ENCODE results near the gene DOCK2.

The DOCK2 gene

DNA sequence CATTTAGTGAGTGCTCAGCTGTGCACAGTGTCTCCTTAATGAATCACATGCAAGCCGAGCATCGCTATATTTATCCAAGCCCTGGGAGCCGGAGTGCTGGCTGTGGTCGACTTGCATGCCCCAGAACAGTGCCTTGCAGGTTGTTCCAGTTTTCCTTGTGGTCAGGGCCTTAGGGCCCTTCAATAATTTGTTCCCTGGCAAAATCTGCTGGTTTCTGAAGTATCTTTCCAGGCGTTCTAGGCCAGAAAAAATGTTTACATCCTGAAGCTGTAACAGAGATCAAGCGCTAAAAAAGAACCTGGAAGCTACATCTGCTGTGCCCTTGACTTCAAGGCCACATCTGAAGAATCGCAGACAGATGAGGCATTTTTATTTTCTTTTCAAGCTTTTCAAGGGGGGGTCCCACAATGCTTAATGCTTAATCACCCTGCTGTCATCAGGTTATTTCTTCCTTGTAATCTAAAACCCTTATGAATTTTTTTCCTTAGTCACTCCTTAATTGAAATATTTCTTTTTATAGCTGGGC, 105.8 kb downstream of the DOCK2 start (continued):
- TF ChIP-seq, protein P1, sequence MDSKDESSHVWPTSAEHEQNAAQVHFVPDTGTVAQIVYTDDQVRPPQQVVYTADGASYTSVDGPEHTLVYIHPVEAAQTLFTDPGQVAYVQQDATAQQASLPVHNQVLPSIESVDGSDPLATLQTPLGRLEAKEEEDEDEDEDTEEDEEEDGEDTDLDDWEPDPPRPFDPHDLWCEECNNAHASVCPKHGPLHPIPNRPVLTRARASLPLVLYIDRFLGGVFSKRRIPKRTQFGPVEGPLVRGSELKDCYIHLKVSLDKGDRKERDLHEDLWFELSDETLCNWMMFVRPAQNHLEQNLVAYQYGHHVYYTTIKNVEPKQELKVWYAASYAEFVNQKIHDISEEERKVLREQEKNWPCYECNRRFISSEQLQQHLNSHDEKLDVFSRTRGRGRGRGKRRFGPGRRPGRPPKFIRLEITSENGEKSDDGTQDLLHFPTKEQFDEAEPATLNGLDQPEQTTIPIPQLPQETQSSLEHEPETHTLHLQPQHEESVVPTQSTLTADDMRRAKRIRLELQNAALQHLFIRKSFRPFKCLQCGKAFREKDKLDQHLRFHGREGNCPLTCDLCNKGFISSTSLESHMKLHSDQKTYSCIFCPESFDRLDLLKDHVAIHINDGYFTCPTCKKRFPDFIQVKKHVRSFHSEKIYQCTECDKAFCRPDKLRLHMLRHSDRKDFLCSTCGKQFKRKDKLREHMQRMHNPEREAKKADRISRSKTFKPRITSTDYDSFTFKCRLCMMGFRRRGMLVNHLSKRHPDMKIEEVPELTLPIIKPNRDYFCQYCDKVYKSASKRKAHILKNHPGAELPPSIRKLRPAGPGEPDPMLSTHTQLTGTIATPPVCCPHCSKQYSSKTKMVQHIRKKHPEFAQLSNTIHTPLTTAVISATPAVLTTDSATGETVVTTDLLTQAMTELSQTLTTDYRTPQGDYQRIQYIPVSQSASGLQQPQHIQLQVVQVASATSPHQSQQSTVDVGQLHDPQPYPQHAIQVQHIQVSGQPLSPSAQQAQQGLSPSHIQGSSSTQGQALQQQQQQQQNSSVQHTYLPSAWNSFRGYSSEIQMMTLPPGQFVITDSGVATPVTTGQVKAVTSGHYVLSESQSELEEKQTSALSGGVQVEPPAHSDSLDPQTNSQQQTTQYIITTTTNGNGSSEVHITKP (tag by site-specific recombination; IDR thresholded peaks at IDR 0.05) = no peak
- TF ChIP-seq ZNF830 (tag by site-specific recombination; IDR thresholded peaks at IDR 0.05; ENCODE audit: low read depth) = no peak
- TF ChIP-seq HOXC10 (CRISPR knock-in tag; IDR thresholded peaks at IDR 0.05) = no peak
- no peak for TF ChIP-seq GLIS2 (tag by site-specific recombination; IDR thresholded peaks at IDR 0.05)
- no peak for TF ChIP-seq ZNF645 (tag by site-specific recombination; IDR thresholded peaks at IDR 0.05)

DNA sequence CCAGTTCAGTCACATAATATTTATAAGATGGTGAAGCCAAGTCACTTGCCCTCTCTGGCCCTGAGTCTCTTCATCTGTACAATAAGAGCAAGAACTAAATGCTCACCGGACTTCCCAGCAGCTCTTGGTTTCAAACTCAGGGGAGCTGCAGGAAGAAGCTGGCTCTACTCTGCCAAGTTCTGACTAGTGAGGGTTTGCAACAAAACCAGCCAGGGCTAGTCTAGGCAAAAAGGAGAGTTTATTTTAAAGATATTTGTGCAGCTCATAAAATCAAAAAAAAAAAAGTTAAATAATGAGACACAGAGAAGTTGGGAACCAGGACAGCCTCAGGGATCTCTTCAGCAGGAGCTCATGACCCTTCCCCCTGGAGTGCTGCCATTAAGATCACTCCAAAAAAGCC, 107.3 kb downstream of the DOCK2 start:
- Histone ChIP-seq H3K27ac (ENCODE audit: extremely low read depth, low read depth, low read length) (no peak overlapping the region), H3K9me3 (ENCODE audit: control insufficient read depth, insufficient read depth, low read depth, low read length) (no peaks in the 10 kb centered on the region), H3K4me1 (ENCODE audit: control insufficient read depth, insufficient read depth, low read length) (no peaks in the 10 kb centered on the region), H3K36me3 (ENCODE audit: control insufficient read depth in 2 of 2, insufficient read depth in 1 of 2, low read length in 2 of 2) (no peaks in the 10 kb centered on the region), H3K4me3 (ENCODE audit: low read depth, low read length) (no peak overlapping the region)
- POLR2A ChIA-PET = no interaction called here
- TF ChIP-seq, protein P2, sequence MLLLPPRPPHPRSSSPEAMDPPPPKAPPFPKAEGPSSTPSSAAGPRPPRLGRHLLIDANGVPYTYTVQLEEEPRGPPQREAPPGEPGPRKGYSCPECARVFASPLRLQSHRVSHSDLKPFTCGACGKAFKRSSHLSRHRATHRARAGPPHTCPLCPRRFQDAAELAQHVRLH (tag by site-specific recombination; IDR thresholded peaks at IDR 0.05) = no peak
- no peak for TF ChIP-seq ZNF19 (tag by site-specific recombination; IDR thresholded peaks at IDR 0.05; ENCODE audit: low read depth)
- TF ChIP-seq ZNF837 (tag by site-specific recombination; IDR thresholded peaks at IDR 0.05) = no peak
- TF ChIP-seq ZNF670 (tag by site-specific recombination; IDR thresholded peaks at IDR 0.05; ENCODE audit: low read depth) = no peak
- TF ChIP-seq ZNF747 (tag by site-specific recombination; IDR thresholded peaks at IDR 0.05) = no peak
- no peak for TF ChIP-seq ZNF560 (tag by site-specific recombination; IDR thresholded peaks at IDR 0.05; ENCODE audit: borderline replicate concordance)
- no peak for TF ChIP-seq ZNF704 (tag by site-specific recombination; IDR thresholded peaks at IDR 0.05)
- TF ChIP-seq ZNF571 (tag by site-specific recombination; IDR thresholded peaks at IDR 0.05) = no peak
- no peak for TF ChIP-seq SP2 (tag by site-specific recombination; IDR thresholded peaks at IDR 0.05)
- CTCF ChIA-PET = no interaction called here

- H3K27ac ChIP-seq (ENCODE audit: extremely low read depth, low read depth, low read length) = no peak overlapping the region
These were observed 108.5 kb downstream of the DOCK2 start for GRCh38 chr5:169745441-169746146.

More at GRCh38 chr5:169745441-169746146, 108.5 kb downstream of the DOCK2 start:
- TF ChIP-seq ZNF449 (tag by site-specific recombination; IDR thresholded peaks at IDR 0.05) = no peak
- no peak for TF ChIP-seq OVOL3 (tag by site-specific recombination; IDR thresholded peaks at IDR 0.05)
- TF ChIP-seq ZNF843 (tag by site-specific recombination; IDR thresholded peaks at IDR 0.05) = no peak
- H3K4me3 ChIP-seq (ENCODE audit: low read depth, low read length) = no peak overlapping the region
- H3K36me3 ChIP-seq (ENCODE audit: control insufficient read depth in 2 of 2, insufficient read depth in 1 of 2, low read length in 2 of 2) = no peaks in the 10 kb centered on the region
- no peaks in the 10 kb centered on the region for H3K9me3 ChIP-seq (ENCODE audit: control insufficient read depth, insufficient read depth, low read depth, low read length)
- no peaks in the 10 kb centered on the region for H3K4me1 ChIP-seq (ENCODE audit: control insufficient read depth, insufficient read depth, low read length)
- CTCF ChIA-PET = interaction anchor here (0.5 to 0.6 kb wide), 2 partner anchors 11 to 70 kb away, joined by 3 to 4 read pairs; no protein-coding TSS in a partner anchor
- POLR2A ChIA-PET = no interaction called here

Data from HEK293 (cell line).